ENCODE measurements around the gene OGFOD1.

DNA sequence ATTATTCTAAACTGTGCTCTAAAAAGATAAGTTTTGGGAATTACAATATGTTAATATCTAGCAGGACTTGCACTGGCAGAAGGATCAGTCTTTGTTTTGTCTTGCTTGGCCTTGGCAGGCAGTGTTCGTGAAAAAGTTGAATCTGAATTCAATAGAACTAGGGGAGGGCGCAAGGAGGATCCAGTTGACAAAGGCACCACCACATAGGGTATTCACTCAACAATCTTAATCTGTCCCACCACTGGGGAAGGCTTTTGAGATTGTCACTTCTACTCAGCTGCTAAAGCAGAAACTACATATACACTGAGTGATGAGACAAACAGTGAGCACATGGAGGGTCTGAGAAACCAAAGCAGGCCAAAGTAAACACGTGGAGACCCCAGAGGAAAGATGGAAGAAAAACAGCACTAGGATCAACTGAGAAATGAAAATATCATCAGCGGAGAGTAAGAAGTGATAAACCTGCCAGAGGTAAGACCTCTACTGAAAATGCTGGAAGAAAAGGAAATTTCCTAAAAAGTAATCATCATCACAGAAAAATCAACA, 28.4 kb upstream of the OGFOD1 start:
- TF ChIP-seq, protein P1, sequence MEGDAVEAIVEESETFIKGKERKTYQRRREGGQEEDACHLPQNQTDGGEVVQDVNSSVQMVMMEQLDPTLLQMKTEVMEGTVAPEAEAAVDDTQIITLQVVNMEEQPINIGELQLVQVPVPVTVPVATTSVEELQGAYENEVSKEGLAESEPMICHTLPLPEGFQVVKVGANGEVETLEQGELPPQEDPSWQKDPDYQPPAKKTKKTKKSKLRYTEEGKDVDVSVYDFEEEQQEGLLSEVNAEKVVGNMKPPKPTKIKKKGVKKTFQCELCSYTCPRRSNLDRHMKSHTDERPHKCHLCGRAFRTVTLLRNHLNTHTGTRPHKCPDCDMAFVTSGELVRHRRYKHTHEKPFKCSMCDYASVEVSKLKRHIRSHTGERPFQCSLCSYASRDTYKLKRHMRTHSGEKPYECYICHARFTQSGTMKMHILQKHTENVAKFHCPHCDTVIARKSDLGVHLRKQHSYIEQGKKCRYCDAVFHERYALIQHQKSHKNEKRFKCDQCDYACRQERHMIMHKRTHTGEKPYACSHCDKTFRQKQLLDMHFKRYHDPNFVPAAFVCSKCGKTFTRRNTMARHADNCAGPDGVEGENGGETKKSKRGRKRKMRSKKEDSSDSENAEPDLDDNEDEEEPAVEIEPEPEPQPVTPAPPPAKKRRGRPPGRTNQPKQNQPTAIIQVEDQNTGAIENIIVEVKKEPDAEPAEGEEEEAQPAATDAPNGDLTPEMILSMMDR (IDR thresholded peaks at IDR 0.05), result no peak
- no peak for TF ChIP-seq POLR2AphosphoS5 (IDR thresholded peaks at IDR 0.05)
